Body of pancreas (tissue), 4 donors: ENCODE data around the gene RFX4.

Experiments
- POLR2A ChIP-seq, 3 donors: fragments of 450-650 bp; IDR thresholded peaks; one replicate each; pipeline ENCODE4 v1.6.1; 2016; ENCODE audit warnings: antibody characterized with exemption in 3 of 3, mild to moderate bottlenecking in 2 of 3
- TF ChIP-seq, protein P1 (sequence below), 7 experiments: fragments of 450-650 bp in 4 of 7; fragments of 200-600 bp in 3 of 7; sonication (generic) in 3 of 7; IDR thresholded peaks; one replicate each; pipeline ENCODE4 v1.5.1; 2016 to 2019; ENCODE audit warnings: antibody characterized with exemption in 7 of 7

DNA sequence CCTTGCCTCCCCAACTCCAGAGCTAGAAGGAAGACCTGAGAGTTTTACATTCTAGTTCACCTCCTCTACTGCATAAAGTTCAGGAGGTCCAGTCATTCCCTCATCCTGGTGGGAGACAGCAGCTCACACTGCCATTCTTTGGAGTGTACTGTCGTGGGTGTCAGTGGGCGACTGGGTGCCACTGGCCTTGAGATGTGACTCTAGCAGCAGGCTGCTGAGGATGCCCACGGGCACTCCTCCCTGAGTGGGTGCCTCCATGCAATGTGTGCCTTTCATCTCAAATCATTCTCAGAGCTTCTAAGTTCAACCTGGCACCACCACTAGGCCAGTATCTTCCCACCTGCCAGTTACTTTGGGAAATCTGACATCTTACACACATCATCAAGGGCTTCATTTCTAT, 12.5 kb downstream of the RFX4 start:
- no peak for TF ChIP-seq POLR2A (IDR thresholded peaks at IDR 0.05)
- TF ChIP-seq, protein P1, sequence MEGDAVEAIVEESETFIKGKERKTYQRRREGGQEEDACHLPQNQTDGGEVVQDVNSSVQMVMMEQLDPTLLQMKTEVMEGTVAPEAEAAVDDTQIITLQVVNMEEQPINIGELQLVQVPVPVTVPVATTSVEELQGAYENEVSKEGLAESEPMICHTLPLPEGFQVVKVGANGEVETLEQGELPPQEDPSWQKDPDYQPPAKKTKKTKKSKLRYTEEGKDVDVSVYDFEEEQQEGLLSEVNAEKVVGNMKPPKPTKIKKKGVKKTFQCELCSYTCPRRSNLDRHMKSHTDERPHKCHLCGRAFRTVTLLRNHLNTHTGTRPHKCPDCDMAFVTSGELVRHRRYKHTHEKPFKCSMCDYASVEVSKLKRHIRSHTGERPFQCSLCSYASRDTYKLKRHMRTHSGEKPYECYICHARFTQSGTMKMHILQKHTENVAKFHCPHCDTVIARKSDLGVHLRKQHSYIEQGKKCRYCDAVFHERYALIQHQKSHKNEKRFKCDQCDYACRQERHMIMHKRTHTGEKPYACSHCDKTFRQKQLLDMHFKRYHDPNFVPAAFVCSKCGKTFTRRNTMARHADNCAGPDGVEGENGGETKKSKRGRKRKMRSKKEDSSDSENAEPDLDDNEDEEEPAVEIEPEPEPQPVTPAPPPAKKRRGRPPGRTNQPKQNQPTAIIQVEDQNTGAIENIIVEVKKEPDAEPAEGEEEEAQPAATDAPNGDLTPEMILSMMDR (IDR thresholded peaks at IDR 0.05), result no peak
